GM23248 (cell line): ENCODE measurements around the gene SMC6. TPM values are rescaled to one million over a fixed set of nuclear protein-coding genes. Genes with fewer than 3 reads are reported as not detected.

Experiments
- DNase-seq: peaks from one replicate; pipeline ENCODE4 v3.0.0-alpha.2; 2015
- H2AFZ ChIP-seq: fragments of 200-600 bp; sonication (generic); 2 replicates; pipeline ENCODE4 v1.6.1; 2016; ENCODE audit warnings: antibody characterized with exemption
- H3F3A ChIP-seq: fragments of 200-600 bp; sonication (generic); 2 replicates; pipeline ENCODE4 v1.6.1; 2016; ENCODE audit warnings: mild to moderate bottlenecking, antibody characterized with exemption, mixed run types; ENCODE audit not compliant: insufficient read depth
- H3K27ac ChIP-seq: fragments of 200-600 bp; sonication (generic); 2 replicates; pipeline ENCODE4 v1.5.1; 2016; ENCODE audit warnings: mild to moderate bottlenecking
- H3K27me3 ChIP-seq: fragments of 200-600 bp; sonication (generic); replicated peaks from 2 replicates; pipeline ENCODE4 v1.6.1; 2016; ENCODE audit warnings: mild to moderate bottlenecking; ENCODE audit not compliant: insufficient read depth
- H3K36me3 ChIP-seq: fragments of 200-600 bp; sonication (generic); 2 replicates; pipeline ENCODE4 v1.6.1; 2016; ENCODE audit warnings: low read depth, mild to moderate bottlenecking
- H3K4me1 ChIP-seq: fragments of 200-600 bp; sonication (generic); 2 replicates; pipeline ENCODE4 v1.6.1; 2016; ENCODE audit warnings: mild to moderate bottlenecking; ENCODE audit not compliant: insufficient read depth
- H3K4me2 ChIP-seq: fragments of 200-600 bp; sonication (generic); one replicate; pipeline ENCODE4 v1.6.1; 2016; ENCODE audit warnings: mild to moderate bottlenecking; ENCODE audit not compliant: unreplicated experiment
- H3K4me3 ChIP-seq: fragments of 200-600 bp; sonication (generic); 2 replicates; pipeline ENCODE4 v1.5.1; 2016; ENCODE audit warnings: mild to moderate bottlenecking
- H3K79me2 ChIP-seq: fragments of 200-600 bp; sonication (generic); 2 replicates; pipeline ENCODE4 v1.6.1; 2016; ENCODE audit warnings: mild to moderate bottlenecking; ENCODE audit not compliant: insufficient read depth
- H3K9ac ChIP-seq: fragments of 200-600 bp; sonication (generic); 2 replicates; pipeline ENCODE4 v1.6.1; 2016; ENCODE audit warnings: mild to moderate bottlenecking
- H3K9me2 ChIP-seq: fragments of 200-600 bp; sonication (generic); 2 replicates; pipeline ENCODE4 v1.6.1; 2016; ENCODE audit warnings: mixed run types, mild to moderate bottlenecking, moderate library complexity; ENCODE audit not compliant: insufficient read depth
- H3K9me3 ChIP-seq: fragments of 200-600 bp; sonication (generic); one replicate; pipeline ENCODE4 v1.6.1; 2017; ENCODE audit warnings: low read depth
- H4K20me1 ChIP-seq: fragments of 200-600 bp; sonication (generic); 2 replicates; pipeline ENCODE4 v1.6.0; 2016; ENCODE audit not compliant: insufficient read depth
- EZH2 ChIP-seq: fragments of 200-600 bp; sonication (generic); IDR thresholded peaks from 2 replicates; pipeline ENCODE4 v1.6.1; 2018; ENCODE audit warnings: antibody characterized with exemption, mild to moderate bottlenecking; ENCODE audit not compliant: insufficient read depth, poor library complexity, severe bottlenecking
- EZH2phosphoT487 ChIP-seq: fragments of 200-600 bp; sonication (generic); IDR thresholded peaks from 2 replicates; pipeline ENCODE4 v1.6.1; 2018; ENCODE audit warnings: antibody characterized with exemption, moderate library complexity, mild to moderate bottlenecking, low read depth; ENCODE audit not compliant: insufficient read depth
- whole genome bisulfite sequencing, 2 experiments: methylation state at CpG; one replicate each; pipeline ENCODE4 v1.1.6; 2015 to 2017; ENCODE audit warnings: low lambda C conversion rate in 2 of 2, low coverage in 1 of 2; ENCODE audit errors: missing lambda C conversion rate in 2 of 2; 5-methylcytosine and 5-hydroxymethylcytosine counted together
- in situ Hi-C: fragments of 300-500 bp; cut with MboI; formaldehyde crosslinking; loops from 2 replicates; pipeline ENCODE4 v1.15.0; 2020
- polyA plus RNA-seq: library from polyadenylated mRNA; unstranded; fragments of >200 nt; fragmentation: Nextera tagmentation; extraction: Ambion mirVana; gene quantifications from 2 replicates; pipeline ENCODE4 v1.2.1, GENCODE V29; 2016
- total RNA-seq: library from RNA; depleted of rRNA; stranded (reverse); fragments of >200 nt; shearing (Covaris generic); gene quantifications from 2 replicates; pipeline ENCODE4 v1.2.3, GENCODE V29; 2014

SMC6 gene
- total and polyA plus RNA-seq, 2 experiments from 2014 or later = 20.9 to 22.0 TPM

DNA sequence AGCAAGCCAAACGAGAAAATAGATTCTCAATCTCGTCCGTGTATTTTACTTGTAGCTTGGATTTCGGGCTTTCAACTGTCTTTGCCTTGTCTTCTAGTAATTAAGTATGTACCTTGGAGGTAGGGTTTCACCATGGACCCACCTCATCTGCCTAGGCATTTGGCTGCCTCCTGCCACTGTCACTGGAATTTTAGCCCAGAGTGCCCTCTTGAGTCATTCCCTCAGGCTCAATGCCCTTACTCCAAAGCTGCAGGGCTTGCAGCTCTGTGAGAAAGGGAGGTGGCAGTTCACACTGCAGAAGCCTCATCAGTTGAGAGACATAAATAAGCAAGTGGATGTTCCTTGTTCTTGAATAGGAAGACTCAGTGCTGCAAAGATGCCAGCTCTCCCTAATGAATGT lies 123.5 kb downstream of the SMC6 start:
- H3K9ac ChIP-seq = no peak overlapping the region
- in situ Hi-C loops = no loop called here
- H3K27me3 ChIP-seq = no peaks in the 10 kb centered on the region
- H3K9me2 ChIP-seq = no peaks in the 10 kb centered on the region
- H3K27ac ChIP-seq = no peak overlapping the region
- H3K79me2 ChIP-seq = no peaks in the 10 kb centered on the region
- H3K36me3 ChIP-seq = no peaks in the 10 kb centered on the region
- no peak for DNase-seq
- H2AFZ ChIP-seq = no peak overlapping the region
- no peaks in the 10 kb centered on the region for H4K20me1 ChIP-seq
- no peak overlapping the region for H3K4me2 ChIP-seq
- TF ChIP-seq EZH2phosphoT487 (no peak), EZH2 (no peak)
- no peak overlapping the region for H3K4me3 ChIP-seq
- H3K9me3 ChIP-seq = no peaks in the 10 kb centered on the region
- no peaks in the 10 kb centered on the region for H3K4me1 ChIP-seq
- no peaks in the 10 kb centered on the region for H3F3A ChIP-seq
- WGBS, 2 experiments = 88 to 94% methylated on average over 4 of the region's 4 CpGs

DNA sequence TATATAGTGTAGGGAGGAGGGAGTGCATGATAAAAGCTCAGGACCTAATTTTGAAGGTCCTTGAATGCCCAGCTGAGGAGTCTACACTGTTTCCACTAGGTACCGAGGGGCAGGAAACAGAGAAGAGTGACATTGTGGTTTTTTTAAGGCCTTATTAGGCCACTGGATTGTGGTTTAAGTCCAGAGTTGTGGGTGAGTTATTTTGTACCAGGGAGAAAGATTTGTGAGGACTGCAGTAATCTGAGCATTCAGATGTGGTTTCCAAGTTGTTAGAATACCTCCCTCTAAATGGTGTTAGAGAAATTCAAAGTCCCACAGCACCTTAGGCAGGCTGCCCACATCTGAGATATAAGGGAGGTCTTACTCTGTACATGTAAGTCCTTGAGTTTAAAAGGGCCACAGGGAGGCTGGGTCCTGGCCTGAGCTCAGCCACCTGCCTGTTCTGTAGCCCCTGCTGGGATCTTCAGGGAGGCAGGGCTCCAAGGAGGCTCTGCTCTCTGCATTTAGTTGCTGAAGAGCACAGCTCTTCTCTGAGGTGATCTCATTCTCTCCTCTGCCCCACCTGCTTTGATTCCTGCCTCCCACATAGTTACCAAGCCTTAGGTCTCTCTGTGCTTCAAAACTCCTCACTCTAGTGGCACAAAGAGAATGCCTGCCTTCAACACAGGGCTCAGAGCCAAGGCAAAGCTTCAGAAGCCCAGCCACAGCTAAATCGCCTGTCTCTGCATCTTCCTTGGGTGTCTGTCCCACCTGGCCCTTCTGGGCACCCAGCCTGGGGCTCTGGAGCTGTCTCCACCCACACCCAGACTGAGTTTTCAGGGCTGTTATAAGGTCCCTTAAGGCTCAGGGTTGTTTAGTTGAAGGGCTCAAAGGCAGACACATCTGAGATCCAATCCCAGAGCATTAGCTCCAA lies 125.0 kb downstream of the SMC6 start:
- H3K36me3 ChIP-seq = no peaks in the 10 kb centered on the region
- H3K79me2 ChIP-seq = no peaks in the 10 kb centered on the region
- TF ChIP-seq EZH2 = no peak
- TF ChIP-seq EZH2phosphoT487 = no peak
- in situ Hi-C loops = no loop called here
- H3K9me3 ChIP-seq = no peaks in the 10 kb centered on the region
- H3K27me3 ChIP-seq = no peaks in the 10 kb centered on the region
- no peaks in the 10 kb centered on the region for H3F3A ChIP-seq
- H3K4me2 ChIP-seq = no peak overlapping the region
- no peak overlapping the region for H3K9ac ChIP-seq
- no peak overlapping the region for H3K4me3 ChIP-seq
- DNase-seq = no peak
- no peak overlapping the region for H3K27ac ChIP-seq
- no peaks in the 10 kb centered on the region for H3K4me1 ChIP-seq
- no peak overlapping the region for H2AFZ ChIP-seq
- H4K20me1 ChIP-seq = no peaks in the 10 kb centered on the region
- WGBS, 2 experiments = 64 to 67% methylated on average over 2 of the region's 2 CpGs
- no peaks in the 10 kb centered on the region for H3K9me2 ChIP-seq

DNA sequence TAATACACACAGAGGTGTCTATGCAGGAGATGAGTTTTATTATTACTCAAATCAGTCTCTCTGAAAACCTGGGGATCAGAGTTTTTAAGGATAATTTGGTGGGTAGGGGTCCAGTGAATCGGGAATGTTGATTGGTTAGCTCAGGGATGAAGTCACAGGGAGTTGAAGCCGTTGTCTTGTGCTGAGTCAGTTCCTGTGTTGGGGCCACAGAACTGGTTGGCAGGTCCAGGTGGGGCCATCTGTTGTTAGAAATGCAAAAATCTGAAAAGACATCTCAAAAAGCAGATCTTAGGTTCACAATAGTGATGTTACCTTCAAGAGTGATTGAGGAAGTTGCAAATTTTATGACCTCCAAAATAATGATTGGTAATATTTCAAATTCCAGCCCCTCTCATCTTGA lies 126.2 kb downstream of the SMC6 start:
- Histone ChIP-seq H3K36me3 (no peaks in the 10 kb centered on the region), H3K9ac (no peak overlapping the region), H2AFZ (no peak overlapping the region), H3K9me3 (no peaks in the 10 kb centered on the region), H3K27me3 (no peaks in the 10 kb centered on the region), H3K4me1 (no peaks in the 10 kb centered on the region), H3K4me3 (no peak overlapping the region), H4K20me1 (no peaks in the 10 kb centered on the region), H3F3A (no peaks in the 10 kb centered on the region), H3K27ac (no peak overlapping the region), H3K9me2 (no peaks in the 10 kb centered on the region), H3K79me2 (no peaks in the 10 kb centered on the region), H3K4me2 (no peak overlapping the region)
- in situ Hi-C loops = no loop called here
- WGBS, 2 experiments = 40 to 48% methylated on average over 2 of the region's 2 CpGs
- TF ChIP-seq EZH2phosphoT487 (no peak), EZH2 (no peak)
- DNase-seq = no peak

DNA sequence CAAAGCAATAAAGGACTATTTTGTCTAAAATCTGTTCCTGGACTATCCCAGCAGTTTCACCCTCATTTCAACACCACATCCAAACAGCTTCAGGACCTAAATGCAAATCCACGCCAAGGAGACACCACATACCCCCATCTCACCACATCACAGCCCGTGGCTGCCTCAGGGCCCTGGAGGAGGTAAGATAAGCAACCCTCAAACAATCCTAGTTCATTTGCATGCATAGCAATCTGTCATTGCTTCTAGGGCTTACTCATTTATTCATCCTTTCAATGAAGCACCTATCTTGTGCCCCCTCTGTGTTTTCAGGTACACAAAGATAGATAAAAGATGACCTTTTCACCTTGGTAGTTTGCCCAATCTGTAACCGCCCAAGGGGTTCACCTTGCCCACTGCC lies 126.6 kb downstream of the SMC6 start:
- 85 to 89% methylated on average over 3 of the region's 3 CpGs for WGBS, 2 experiments
- DNase-seq = no peak
- Histone ChIP-seq H3K4me3 (no peak overlapping the region), H3K4me1 (peaks cover 1% of the 10 kb centered on the region; the same call in 1 of the 2 replicates), H3F3A (no peaks in the 10 kb centered on the region), H3K9me3 (no peaks in the 10 kb centered on the region), H3K4me2 (no peak overlapping the region), H3K9me2 (no peaks in the 10 kb centered on the region), H3K27ac (no peak overlapping the region), H3K36me3 (no peaks in the 10 kb centered on the region), H3K79me2 (no peaks in the 10 kb centered on the region), H3K27me3 (no peaks in the 10 kb centered on the region), H4K20me1 (no peaks in the 10 kb centered on the region), H3K9ac (no peak overlapping the region), H2AFZ (no peak overlapping the region)
- in situ Hi-C loops = no loop called here
- TF ChIP-seq EZH2phosphoT487 (no peak), EZH2 (no peak)
